ENCODE measurements around the gene SUGP2.

Gene SUGP2

GRCh38 chr19:19033426-19034203, at the start of gene SUGP2, which contains the start of gene ARMC6:
Gene SUGP2 (minus strand): TSS chr19:19033517. CDS start chr19:19031071, 2,446 bp downstream.
Gene ARMC6 (plus strand): TSS chr19:19033603. CDS start chr19:19034210, 607 bp downstream.
- peak; percentile 89 for DNase-seq

GRCh38 chr19:19081642-19082151, 48.4 kb upstream of the SUGP2 start:
- no peak for DNase-seq

- no peak for DNase-seq
Observed at GRCh38 chr19:19079571-19079970, 46.3 kb upstream of the SUGP2 start.

GRCh38 chr19:19078801-19079200, 45.5 kb upstream of the SUGP2 start:
- DNase-seq = no peak

- DNase-seq = no peak
Observed at GRCh38 chr19:19077103-19077502, 43.8 kb upstream of the SUGP2 start.

GRCh38 chr19:19076476-19076875, 43.2 kb upstream of the SUGP2 start:
- no peak for DNase-seq

GRCh38 chr19:19075126-19075525, 41.8 kb upstream of the SUGP2 start:
- no peak for DNase-seq

- DNase-seq = no peak
Observed at GRCh38 chr19:19074196-19074882, 41.0 kb upstream of the SUGP2 start.

GRCh38 chr19:19071897-19072296, 38.6 kb upstream of the SUGP2 start:
- DNase-seq = no peak

GRCh38 chr19:19068659-19069654, 35.6 kb upstream of the SUGP2 start:
- no peak for DNase-seq

GRCh38 chr19:19067276-19068072, 34.2 kb upstream of the SUGP2 start:
- no peak for DNase-seq

GRCh38 chr19:19064811-19065745, 31.8 kb upstream of the SUGP2 start:
- no peak for DNase-seq

- DNase-seq = no peak
Observed at GRCh38 chr19:19064098-19064722, 30.9 kb upstream of the SUGP2 start.

GRCh38 chr19:19063183-19064097, 30.1 kb upstream of the SUGP2 start, which contains the start of gene SLC25A42:
Gene SLC25A42 (plus strand): TSS chr19:19063994. CDS start chr19:19096125, 32,131 bp downstream.
- DNase-seq = peak; percentile 98

- DNase-seq = no peak
Observed at GRCh38 chr19:19062454-19063182, 29.3 kb upstream of the SUGP2 start.

GRCh38 chr19:19061506-19061905, 28.2 kb upstream of the SUGP2 start:
- DNase-seq = no peak

- DNase-seq = no peak
Observed at GRCh38 chr19:19059837-19060611, 26.7 kb upstream of the SUGP2 start.

Data from NCI-H2171 (cell line).